Measurements from ENCODE around the gene CST3. TPM values are rescaled to one million over a fixed set of nuclear protein-coding genes. Genes with fewer than 3 reads are reported as not detected.
"Not testable (repeated sequence)": the region's sequence is repeated elsewhere in the genome, so short reads cannot be mapped to it uniquely, and the experiment has no call there.

Gene CST3
- total RNA-seq, 1 donor from 2014 or later: 1,237 TPM

DNA sequence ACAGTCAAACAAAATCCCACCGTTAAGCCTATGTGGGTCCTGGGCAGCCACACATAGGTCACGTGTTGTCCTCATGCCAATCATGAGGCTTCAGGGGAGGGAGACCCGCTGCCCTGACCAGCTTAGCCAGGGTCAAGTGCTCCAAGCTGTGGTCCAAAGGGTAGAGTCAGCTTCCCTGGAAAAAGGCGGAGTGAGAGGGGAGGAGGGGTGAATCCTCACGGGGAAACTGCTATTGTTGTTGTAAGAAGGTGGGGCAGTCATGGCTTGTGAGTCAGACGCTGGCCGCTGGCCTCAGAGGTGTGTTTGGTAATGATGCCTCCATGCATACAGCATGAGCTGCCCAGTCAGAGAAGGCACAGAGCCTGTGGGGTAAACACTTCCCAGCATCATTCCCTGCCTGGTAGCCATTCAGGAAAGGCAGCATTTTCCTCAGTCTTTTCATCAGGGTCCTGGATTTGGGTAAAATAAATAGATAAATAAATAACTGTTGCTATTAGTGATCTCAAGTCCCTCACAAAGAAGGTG, 8.7 kb downstream of the CST3 start:
- DNase-seq (ENCODE audit: low spot score): peak; percentile 89

DNA sequence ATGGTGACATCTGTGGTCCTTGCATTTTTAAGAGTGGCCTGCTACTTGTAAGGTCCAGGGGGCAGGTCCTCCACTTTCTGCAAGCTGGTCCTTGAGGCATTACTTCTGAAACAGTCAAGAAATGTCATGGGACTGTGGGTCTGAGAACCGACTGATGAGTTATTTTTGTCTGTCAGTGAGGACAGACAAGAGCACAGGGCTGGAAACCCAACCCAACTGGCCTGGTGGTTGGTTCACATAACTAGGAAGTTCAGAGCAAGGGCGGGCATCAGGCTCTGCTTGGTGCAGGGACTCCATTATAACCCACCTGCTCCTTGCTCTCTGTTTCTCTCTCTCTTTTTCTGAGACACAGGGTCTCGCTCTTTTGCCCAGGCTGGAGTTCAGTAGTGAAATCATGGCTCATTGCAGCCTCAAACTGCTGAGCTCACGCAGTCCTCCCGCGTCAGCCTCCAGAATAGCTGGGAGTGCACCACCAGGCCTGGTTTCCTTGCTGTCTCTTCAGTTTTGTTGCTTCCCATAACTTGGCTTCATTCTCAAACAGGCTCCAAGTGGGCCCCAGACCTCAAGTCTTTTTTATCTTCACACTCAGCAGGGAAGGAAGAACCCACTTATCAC, 9.2 kb downstream of the CST3 start:
- no peak for DNase-seq (ENCODE audit: low spot score)

DNA sequence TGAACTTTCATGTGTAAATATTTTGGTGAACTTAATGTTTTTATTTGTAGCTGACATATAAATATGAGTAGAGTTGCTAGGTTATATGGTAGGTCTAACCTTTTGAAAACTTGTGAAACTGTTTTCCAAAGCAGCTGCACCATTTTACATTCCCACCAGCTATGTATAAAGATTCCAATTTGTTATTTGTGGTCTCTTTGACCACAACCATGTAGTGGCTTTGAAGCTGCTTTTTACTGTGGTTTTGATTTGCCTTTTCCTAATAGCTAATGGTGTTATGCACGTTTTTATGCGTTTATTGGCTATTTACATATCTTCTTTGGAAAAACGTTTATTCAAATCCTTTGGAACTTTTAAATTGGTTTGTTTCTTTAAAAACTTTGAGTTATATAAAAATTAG, 10.3 kb downstream of the CST3 start:
- DNase-seq (ENCODE audit: low spot score): no peak

DNA sequence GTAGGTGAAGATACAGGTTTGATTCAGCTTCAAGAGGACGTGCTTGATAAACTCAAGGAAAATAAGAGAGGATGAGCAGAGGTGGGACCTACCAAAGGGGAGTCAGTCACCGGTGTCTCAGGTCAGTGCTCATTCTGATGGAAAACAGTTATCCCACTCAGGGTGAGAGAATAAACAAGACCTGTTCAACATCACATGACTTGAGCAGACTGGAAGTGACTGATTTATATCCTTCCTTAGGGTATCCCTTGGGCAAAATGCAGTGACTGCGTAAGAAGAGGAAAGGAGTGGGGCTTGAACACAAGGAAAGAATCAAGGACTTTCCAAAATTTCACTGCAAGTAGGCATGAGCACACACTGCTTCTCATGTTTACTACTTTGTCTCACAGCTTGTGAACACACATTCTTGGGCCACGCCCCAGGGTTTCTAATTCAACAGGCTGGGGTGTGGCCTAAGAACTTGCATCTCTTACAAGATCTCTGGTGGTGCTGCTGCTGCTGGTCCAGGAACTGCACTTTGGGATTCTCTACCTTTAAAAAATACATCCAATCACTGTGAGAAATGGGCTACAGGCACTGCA, 11.6 kb downstream of the CST3 start:
- DNase-seq (ENCODE audit: low spot score): no peak

DNA sequence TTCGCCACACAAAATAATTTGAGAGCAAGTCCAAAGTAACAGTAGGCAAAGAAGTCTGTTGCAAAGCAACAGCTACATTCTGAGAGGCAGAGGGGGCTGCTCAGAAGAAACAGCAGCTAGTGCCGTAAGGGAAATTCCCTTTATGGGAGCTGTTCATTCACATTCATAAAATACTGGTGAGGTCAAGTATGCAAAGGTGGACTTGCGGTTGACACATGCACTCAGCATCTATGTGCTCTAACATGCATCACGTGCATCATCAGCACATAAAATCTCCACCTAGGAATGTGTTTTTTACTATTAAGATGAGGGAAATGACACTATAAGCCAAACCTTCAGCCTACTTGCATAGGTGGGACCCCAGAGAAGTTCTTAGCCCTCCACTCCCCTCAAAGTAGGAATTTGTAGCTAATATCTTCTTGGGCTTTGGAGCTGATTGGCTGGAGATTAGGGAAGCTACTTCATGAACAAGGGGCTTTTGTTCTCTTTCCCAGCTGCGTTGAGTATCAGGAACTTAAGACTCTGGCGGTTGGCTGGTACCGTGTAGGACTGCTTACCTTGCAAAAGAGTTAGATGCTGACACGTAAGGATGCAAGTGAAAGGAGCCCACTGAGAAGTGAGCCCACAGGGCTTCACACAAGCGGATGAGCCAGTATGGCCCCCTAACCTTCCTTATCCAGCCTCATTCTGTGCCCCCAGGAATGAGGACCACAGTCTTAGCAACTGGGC, 12.4 kb downstream of the CST3 start:
- DNase-seq (ENCODE audit: low spot score): no peak

DNA sequence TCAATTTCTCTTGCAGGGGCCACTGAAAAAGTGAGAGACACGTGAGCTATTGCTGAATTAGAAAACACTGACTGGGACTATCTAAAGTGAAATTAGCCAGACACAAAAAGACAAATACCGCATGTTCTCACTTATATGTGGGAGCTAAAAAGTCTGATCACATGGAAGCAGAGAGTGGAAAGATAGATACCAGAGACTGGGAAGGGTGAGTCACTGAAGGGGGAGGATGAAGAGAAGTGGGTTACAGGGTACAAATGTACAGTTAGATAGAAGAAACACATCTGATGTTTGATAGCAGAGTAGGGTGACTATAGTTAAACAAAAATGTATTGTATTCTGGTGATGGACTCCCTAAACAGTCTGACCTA, 13.4 kb downstream of the CST3 start:
- DNase-seq (ENCODE audit: low spot score): no peak

DNA sequence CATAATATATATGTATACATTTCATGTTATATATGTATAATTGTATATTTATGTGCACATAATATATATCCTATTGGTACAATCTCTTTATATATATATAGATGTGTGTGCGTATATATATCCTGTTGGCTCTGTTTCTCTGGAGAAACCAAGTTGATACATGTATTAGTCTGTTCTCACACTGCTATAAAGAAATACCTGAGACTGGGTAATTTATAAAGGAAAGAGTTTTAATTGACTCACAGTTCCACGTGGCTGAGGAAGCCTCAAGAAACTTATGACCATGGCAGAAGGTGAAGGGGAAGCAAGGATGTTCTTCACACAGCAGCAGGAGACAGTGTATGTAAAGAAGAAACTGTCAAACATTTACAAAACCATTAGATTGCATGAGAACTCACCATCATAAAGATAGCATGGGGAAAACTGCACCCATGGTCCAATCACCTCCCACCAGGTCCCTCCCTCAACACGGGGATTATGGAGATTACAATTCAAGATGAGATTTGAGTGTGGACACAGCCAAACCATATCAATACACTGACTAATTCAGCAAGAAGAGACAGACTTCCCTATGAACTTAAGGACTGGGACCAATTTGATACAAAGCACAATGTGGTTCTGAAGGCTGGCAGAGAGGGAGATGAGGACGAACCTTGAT, 14.0 kb downstream of the CST3 start:
- DNase-seq (ENCODE audit: low spot score): no peak

DNA sequence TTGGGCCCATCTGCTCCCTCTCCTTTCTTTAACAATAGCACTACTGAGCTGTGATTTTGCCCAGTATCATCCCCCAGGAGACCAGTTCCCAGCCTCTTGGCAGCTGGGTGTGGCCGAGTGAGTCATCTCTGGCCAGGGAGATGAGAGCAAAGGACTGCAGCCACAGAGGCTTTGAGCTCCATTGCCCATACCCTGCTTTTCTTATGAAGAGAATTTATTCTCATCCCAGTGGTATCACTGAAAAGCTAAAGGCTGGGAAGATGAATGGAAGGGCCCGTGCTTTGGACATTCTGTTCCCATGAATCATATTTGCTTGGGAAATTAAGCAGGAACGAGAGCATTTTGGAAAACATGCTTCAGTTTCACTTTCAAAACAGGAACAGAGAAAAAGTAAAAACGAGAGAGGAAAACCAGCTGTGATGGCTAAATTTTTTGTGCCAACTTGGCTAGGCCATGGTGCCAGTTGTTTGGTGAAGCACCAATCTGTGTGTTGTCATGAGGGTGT, 14.9 kb downstream of the CST3 start:
- DNase-seq (ENCODE audit: low spot score): no peak

DNA sequence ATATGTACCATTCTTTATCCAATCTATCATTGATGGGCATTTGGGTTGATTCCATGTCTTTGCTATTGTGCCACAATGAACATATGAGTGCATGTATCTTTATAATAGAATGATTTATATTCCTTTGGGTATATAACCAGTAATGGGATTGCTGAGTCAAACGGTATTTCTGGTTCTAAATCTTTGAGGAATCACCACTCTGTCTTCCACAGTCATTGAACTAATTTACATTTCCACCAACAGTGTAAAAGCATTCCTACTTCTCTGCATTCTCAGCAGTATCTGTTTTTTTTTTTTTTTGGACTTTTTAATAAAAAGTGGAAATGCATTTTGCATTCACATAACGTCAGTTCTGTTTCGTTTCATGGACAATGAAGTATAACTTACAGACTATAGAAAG, 15.4 kb downstream of the CST3 start:
- not testable (repeated sequence) for DNase-seq (ENCODE audit: low spot score)

DNA sequence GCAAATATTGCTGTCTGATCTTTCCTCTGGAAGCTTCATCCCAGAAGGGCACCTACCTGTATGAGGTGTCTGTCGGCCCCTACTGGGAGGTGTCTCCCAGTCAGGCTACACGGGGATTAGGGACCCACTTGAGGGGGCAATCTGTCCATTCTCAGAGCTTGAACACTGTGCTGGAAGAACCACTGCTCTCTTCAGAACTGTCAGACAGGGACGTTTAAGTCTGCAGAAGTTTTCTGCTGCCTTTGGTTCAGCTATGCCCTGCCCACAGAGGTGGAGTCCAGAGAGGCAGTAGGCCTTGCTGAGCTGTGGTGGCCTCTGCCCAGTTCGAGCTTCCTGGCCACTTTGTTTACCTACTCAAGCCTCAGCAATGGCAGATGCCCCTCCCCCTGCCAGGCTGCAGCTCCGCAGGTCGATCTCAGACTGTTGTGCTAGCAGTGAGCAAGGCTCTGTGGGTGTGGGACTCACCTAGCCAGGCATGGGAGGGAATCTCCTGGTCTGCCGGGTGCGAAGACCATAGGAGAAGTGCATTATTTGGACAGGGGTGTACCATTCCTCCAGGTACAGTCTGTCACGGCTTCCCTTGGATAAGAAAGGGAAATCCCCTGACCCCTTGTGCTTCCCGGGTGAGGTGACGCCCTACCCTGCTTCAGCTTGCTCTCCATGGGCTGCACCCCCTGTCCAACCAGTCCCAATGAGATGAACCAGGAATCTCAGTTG, 16.9 kb downstream of the CST3 start:
- not testable (repeated sequence) for DNase-seq (ENCODE audit: low spot score)

DNA sequence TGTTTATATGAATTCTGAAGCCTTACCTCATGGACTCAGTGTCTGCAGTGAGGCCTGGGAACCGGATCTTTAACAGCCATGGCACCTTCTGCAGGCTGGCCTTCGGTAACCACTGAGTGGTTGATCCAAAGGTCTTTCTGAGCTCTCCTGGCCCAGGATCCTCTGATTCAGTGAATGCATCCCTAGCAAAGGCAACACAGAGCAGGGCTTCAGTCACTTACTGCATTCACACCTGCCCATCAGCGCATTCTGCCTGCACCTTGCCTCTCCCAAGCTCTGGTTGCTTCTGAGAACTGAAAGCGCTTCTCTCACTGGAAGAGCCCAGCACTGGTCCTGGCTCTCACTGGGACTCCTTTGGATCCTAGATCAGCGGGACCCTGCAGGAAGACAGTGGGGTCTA, 23.6 kb downstream of the CST3 start:
- DNase-seq (ENCODE audit: low spot score): no peak

DNA sequence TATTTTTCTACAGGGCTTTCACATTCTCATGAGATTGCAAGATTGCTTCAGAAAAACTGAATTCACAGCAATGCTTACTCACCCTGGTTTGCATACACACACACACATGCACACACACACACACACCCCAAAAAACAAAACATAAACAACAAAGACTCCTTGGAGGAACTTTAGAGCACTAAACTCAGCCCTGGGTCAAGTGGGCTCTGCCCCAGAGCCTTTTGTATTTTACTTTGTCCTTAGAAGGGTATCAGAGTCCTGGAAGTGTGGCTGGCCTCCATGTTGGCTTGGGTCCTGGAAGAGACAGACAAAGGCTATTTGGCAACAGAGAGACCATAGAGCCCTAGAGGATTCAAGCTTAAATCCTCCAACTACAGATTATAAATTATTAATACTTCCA, 24.1 kb downstream of the CST3 start:
- DNase-seq (ENCODE audit: low spot score): no peak

DNA sequence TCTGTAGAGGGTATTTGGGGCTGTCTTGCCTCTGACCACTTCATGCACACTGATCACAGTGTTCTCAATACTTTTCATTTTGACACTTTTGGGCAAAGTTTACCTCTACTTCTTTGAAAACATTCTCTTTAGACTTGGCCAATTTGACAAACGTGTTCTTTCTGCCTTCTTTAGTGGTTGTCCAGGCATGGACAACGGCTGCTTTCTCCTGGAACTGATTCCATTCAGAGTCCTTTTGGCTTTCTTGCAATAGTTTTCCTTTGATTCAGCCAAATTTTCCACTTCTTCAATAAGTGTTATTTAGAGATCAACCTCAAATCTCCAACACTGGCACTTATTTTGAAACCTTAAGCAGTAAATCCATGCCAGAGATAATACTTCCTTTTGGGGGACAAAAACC, 25.4 kb downstream of the CST3 start:
- no peak for DNase-seq (ENCODE audit: low spot score)

DNA sequence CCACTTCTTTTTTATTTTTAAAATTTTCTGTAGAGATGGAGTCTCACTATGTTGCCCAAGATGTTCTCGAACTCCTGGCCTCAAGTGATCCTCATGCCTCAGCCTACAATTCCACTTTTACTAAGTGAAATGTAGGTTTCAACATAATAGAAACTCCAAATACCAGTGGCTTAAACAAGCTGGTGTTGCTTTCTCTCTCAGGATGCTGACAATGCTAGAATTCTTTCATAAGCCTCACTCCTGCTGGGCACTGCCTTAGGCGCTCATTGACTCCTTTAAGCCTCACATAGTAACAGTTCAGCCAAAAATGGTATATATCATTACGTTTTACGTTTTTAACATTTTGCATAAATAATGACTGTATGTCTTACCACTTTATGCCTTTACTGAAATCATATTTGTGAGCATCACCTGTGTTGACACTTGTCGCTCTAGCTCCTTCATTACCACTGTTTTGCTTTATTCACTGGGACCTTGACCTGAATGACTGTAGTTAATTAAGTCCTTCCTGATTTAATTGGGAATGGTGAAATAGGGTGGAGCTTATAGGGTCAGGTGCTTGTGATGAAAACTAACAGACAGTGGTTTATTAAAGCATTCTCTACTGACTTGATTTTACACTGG, 28.2 kb downstream of the CST3 start:
- DNase-seq (ENCODE audit: low spot score): no peak

DNA sequence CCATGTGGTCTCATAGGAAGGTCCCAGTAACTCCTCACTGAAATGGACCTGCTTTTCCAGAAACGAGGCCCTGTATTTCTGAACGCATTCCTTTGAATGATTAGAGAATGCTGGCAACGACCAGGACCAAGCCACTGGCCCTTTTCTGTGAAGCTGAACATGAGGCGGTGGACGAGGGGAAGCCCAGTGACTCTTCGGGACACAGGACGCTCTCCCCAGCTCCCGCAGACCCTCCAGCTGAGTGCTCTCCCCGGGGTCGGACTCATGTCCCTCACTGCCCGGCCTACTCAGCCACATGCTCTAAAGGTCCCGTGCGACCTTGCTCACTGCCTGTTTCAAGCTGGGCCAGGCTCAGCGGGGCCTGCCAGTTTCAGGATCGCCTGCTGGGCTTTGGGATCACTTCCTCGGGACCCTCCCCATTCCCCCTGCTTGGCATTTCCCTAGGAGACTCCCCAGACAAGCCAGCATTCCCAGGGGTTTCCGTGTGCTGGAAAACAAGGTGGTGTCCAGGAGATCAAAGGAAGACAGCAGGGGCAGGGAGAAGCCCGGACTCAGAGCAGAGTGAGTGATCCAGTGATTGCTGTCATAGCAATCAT, 29.4 kb downstream of the CST3 start:
- no peak for DNase-seq (ENCODE audit: low spot score)

DNA sequence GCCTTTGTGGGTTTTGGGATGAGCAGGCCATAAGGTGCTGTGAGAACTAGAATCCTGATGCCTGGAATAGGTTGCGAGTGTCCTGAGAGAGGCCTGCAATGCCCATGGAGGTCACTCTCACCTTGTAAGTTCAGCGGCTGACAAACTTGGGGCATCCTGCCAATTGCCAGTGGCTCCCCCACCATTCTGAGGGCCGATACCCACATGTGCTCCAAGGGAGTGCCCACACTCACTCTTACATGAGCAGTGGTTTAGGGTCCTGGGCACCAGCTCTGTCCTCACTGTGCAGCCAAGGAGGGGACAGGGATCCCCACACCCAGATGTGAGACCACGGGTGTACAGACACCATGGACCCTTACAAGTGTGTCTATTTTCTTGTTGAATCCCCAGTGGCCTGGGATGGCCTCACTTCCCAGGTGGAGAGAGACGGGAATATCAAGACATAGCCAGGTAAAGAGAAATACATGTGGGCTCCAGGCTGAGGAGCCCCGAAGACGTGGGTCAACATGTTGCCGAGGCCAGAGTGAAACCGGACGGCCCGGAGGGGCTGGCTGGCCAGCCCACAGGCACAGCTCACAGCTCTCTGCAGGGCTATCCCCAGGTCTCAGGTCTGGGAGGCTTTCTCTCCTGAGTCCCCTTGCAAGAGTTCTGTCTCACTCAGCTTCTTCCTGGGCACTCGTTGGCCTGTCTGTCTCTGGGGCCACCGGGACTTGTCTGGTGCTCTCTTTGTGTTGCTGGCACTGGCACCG, 30.1 kb downstream of the CST3 start:
- DNase-seq (ENCODE audit: low spot score): no peak

DNA sequence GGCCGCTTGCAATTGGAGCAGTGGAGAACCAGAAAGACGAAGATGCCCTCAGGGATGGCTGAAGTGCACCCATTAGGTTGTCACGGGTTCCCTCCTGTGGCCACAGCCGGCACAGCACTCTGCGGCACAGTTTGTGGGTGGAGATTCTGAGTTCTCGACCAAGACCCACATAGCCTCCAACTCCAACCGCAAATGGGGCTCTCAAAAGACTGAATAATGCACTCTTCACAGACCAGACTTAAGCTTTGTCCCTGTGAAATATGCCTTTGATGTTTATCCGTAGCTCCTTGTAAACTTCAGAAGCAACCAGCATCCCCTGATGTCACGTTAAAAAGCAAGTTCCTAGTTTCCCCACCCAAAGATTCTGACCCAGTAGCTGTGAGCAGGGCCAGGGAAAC, 31.1 kb downstream of the CST3 start:
- peak; percentile 91 for DNase-seq (ENCODE audit: low spot score)

DNA sequence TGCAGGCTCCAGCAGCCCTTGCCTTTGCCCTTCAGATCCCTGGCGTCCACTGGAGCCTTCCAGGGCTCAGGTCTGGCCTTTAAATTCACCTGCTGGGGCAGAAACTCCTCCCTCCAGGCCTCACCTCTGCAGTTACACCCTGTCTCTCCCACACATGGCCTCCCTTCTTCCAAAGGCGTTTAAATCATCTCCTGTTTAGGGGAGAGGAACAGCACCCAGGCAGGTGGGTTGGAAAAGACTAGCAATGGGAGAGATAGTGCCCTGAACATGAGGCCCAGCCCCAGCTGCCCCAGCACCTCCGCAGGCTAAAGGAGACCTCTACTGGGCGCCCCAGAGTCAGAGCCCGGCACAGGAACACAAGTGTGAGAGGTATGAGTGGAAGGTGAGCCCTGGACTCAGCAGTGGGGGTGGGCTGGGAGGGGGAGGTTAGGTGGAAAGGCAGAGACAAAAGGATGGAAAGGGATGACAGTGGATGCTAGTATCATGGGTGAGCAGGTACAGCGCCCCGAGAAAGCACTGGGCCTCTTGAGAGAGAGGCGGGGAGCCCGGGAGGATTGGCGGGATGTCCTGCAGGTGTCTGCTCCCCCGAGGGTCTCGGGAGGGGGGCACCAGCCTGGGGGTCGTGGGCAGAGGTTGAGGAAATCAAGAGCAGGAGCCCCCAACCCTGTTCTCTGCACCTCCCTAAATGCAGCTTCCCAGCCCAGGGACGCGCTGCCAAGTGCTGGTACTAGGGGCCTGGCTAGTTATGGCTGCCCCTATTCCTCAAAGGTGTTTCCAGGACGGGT, 31.7 kb downstream of the CST3 start, which contains the start of gene CST9:
CST9 (minus strand) TSS at position 51 of the 785 bp plus-strand sequence. CDS start 53 bp downstream, outside the sequence.
- no peak for DNase-seq (ENCODE audit: low spot score)

DNA sequence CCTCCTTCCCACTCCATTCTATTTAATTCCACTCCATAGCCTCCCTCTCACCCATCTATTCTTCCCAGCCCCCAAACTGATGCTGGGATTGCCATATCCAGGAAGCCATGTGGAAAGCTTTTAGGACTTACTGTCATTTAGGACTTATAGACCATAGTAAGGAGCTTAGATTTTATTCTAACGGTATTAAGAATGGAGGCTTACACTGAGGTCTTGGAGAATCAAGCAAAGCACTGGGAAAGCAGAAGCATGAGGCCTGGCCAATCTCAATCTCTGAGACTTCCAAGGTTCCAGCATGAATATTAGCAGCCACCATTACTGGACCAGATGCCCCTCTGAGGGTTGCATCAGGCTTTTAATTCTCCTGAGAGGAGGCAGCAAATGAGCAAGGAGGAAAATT, 33.4 kb downstream of the CST3 start:
- DNase-seq (ENCODE audit: low spot score): no peak
